IMR-90 (cell line): ENCODE results near the gene SRSF4. TPM values are rescaled to one million over a fixed set of nuclear protein-coding genes. Genes with fewer than 3 reads are reported as not detected.
A peak's percentile ranks its signal among the peaks of the same experiment; 100 is the strongest.

Experiments used
- ATAC-seq: fragments of 200-7000 bp; cut with Tn5 transposase; 2 replicates; pipeline ENCODE4 v1.9.1; 2020; ENCODE audit warnings: low read depth, mild to moderate bottlenecking, moderate library complexity
- BruUV-seq: library from RNA; stranded (reverse); fragments of 400-500 nt; replicated peaks from 2 replicates; lab custom pipeline; 2021; lab: Mats Ljungman, UMichigan
- CTCF ChIA-PET: fragments of 300-600 bp; formaldehyde crosslinking; extraction: SDS; loops from one replicate; lab custom pipeline; 2021; ENCODE audit warnings: antibody characterized with exemption; lab: Yijun Ruan, JAX
- POLR2A ChIA-PET: fragments of 300-600 bp; sonication (Branson Sonifier 250); formaldehyde crosslinking; loops from one replicate; lab custom pipeline; 2022; ENCODE audit warnings: antibody characterized with exemption; ENCODE audit not compliant: unreplicated experiment; lab: Charles Lee
- DNase-seq: peaks from one replicate; pipeline ENCODE4 v3.0.0; 2013
- H2AFZ ChIP-seq: replicated peaks from 2 replicates; pipeline ENCODE3; 2013; ENCODE audit warnings: low read length, mild to moderate bottlenecking; ENCODE audit not compliant: poor library complexity
- H2AK5ac ChIP-seq: 2 replicates; pipeline ENCODE4 v1.6.1; 2013; ENCODE audit warnings: low read depth, low read length, inconsistent platforms
- H2AK9ac ChIP-seq: replicated peaks from 2 replicates; pipeline ENCODE3; 2013; ENCODE audit warnings: mild to moderate bottlenecking, low read depth, low read length, moderate library complexity; ENCODE audit not compliant: poor library complexity
- H2BK120ac ChIP-seq: 2 replicates; pipeline ENCODE4 v1.6.1; 2013; ENCODE audit warnings: low read depth, low read length, inconsistent platforms
- H2BK15ac ChIP-seq: 3 replicates; pipeline ENCODE4 v1.6.1; 2013; ENCODE audit warnings: low read depth, low read length, inconsistent platforms
- H2BK20ac ChIP-seq: 2 replicates; pipeline ENCODE4 v1.6.1; 2013; ENCODE audit warnings: low read depth, mild to moderate bottlenecking, inconsistent platforms, low read length, moderate library complexity
- H2BK5ac ChIP-seq: 2 replicates; pipeline ENCODE4 v1.6.1; 2013; ENCODE audit warnings: mild to moderate bottlenecking, low read depth, low read length, inconsistent platforms; ENCODE audit not compliant: poor library complexity, severe bottlenecking
- H3K14ac ChIP-seq: replicated peaks from 2 replicates; pipeline ENCODE4 v1.6.1; 2013; ENCODE audit warnings: low read depth, low read length, inconsistent platforms
- H3K18ac ChIP-seq: 2 replicates; pipeline ENCODE4 v1.6.1; 2013; ENCODE audit warnings: low read depth, low read length, control low read depth
- H3K23ac ChIP-seq: 2 replicates; pipeline ENCODE4 v1.6.1; 2013; ENCODE audit warnings: low read depth, low read length, inconsistent platforms
- H3K27ac ChIP-seq: 2 replicates; pipeline ENCODE4 v1.5.1; 2013; ENCODE audit warnings: mild to moderate bottlenecking, control low read depth, low read length; ENCODE audit not compliant: insufficient read depth
- H3K27me3 ChIP-seq: 2 replicates; pipeline ENCODE4 v1.6.1; 2013; ENCODE audit warnings: low read length; ENCODE audit not compliant: control insufficient read depth, insufficient read depth
- H3K36me3 ChIP-seq: 2 replicates; pipeline ENCODE4 v1.6.1; 2013; ENCODE audit warnings: low read length, mixed read lengths; ENCODE audit not compliant: control insufficient read depth, insufficient read depth
- H3K4ac ChIP-seq: 2 replicates; pipeline ENCODE4 v1.6.1; 2013; ENCODE audit warnings: low read depth, low read length, inconsistent platforms
- H3K4me1 ChIP-seq: 2 replicates; pipeline ENCODE4 v1.6.1; 2013; ENCODE audit warnings: low read length, mixed read lengths; ENCODE audit not compliant: control insufficient read depth, insufficient read depth
- H3K4me2 ChIP-seq: 2 replicates; pipeline ENCODE4 v1.6.1; 2013; ENCODE audit warnings: low read depth, mild to moderate bottlenecking, control low read depth, low read length, moderate library complexity
- H3K4me3 ChIP-seq: 2 replicates; pipeline ENCODE4 v1.5.1; 2013; ENCODE audit warnings: low read depth, mild to moderate bottlenecking, control low read depth, low read length, moderate library complexity; ENCODE audit not compliant: insufficient read depth
- H3K56ac ChIP-seq: 2 replicates; pipeline ENCODE4 v1.6.1; 2013; ENCODE audit warnings: low read length, inconsistent platforms; ENCODE audit not compliant: insufficient read depth; ENCODE audit errors: extremely low read depth
- H3K79me1 ChIP-seq, 2 experiments: 2 replicates each; pipeline ENCODE4 v1.6.1; 2013; ENCODE audit warnings: low read length in 2 of 2, inconsistent platforms in 1 of 2, low read depth in 1 of 2
- H3K9ac ChIP-seq: 2 replicates; pipeline ENCODE4 v1.6.1; 2013; ENCODE audit warnings: low read depth, low read length, control low read depth
- H3K9me1 ChIP-seq: 2 replicates; pipeline ENCODE4 v1.6.1; 2013; ENCODE audit warnings: low read length, inconsistent platforms; ENCODE audit not compliant: insufficient read depth
- H3K9me3 ChIP-seq: 2 replicates; pipeline ENCODE4 v1.6.1; 2013; ENCODE audit warnings: low read length; ENCODE audit not compliant: control insufficient read depth, insufficient read depth
- H4K20me1 ChIP-seq: 2 replicates; pipeline ENCODE4 v1.6.1; 2013; ENCODE audit warnings: low read length, inconsistent platforms; ENCODE audit not compliant: insufficient read depth
- H4K5ac ChIP-seq: 2 replicates; pipeline ENCODE4 v1.6.1; 2013; ENCODE audit warnings: mild to moderate bottlenecking, low read depth, low read length, control low read depth
- H4K8ac ChIP-seq, 2 experiments: 2 replicates each; pipeline ENCODE4 v1.6.1; 2013; ENCODE audit warnings: low read depth in 2 of 2, low read length in 2 of 2, control low read depth in 1 of 2, inconsistent platforms in 1 of 2
- H4K91ac ChIP-seq: 2 replicates; pipeline ENCODE4 v1.6.1; 2013; ENCODE audit warnings: low read depth, low read length, inconsistent platforms; ENCODE audit not compliant: insufficient read depth
- USF2 ChIP-seq: fragments of 150-350 bp; IDR thresholded peaks from 2 replicates; pipeline ENCODE4 v1.6.1; 2017; ENCODE audit warnings: mild to moderate bottlenecking, antibody characterized with exemption, low read length, low read depth
- WGBS, 2 experiments: methylation state at CpG; one replicate each; pipeline versions ENCODE4 v1.1.5 to v1.1.7; 2013; ENCODE audit warnings: missing lambda C conversion rate in 2 of 2; ENCODE audit not compliant: insufficient read length in 1 of 2; ENCODE audit errors: extremely low coverage in 2 of 2; 5-methylcytosine and 5-hydroxymethylcytosine counted together
- dilution Hi-C: fragments of 300-500 bp; cut with HindIII; formaldehyde crosslinking; loops from one replicate; pipeline ENCODE4 v1.14.3; 2018; ENCODE audit warnings: low sequenced_read_pairs; ENCODE audit not compliant: unreplicated experiment
- in situ Hi-C: fragments of 300-500 bp; cut with MboI; formaldehyde crosslinking; loops from 3 replicates; pipeline ENCODE4 v1.14.3; 2019; ENCODE audit warnings: low sequenced_read_pairs, inconsistent platforms, mixed read lengths
- intact Hi-C: fragments of 100-400 bp; cut with micrococcal nuclease; formaldehyde crosslinking; loops from 2 replicates; pipeline ENCODE4 v1.10.0; 2022
- polyA plus RNA-seq, 3 experiments: library from polyadenylated mRNA; depleted of rRNA; stranded (reverse); fragments of >200 nt; gene quantifications; 2 replicates each; pipeline ENCODE4 v1.2.3, GENCODE V29; 2012; ENCODE audit warnings: low replicate concordance in 1 of 3
- total RNA-seq: library from RNA; depleted of rRNA; stranded (reverse); fragments of >200 nt; gene quantifications from 2 replicates; pipeline ENCODE4 v1.2.3, GENCODE V29; 2012

The SRSF4 gene
- total and polyA plus RNA-seq, 2 of the 4 experiments (the other 2 are of a cell fraction): 20.8 to 48.5 TPM

- no peak overlapping the region for H3K18ac ChIP-seq
- peaks cover 11% of the 10 kb centered on the region for H3K4me1 ChIP-seq
- WGBS, 2 experiments: no CpG with 5 or more reads among the region's 6 CpGs
- DNase-seq (no peak), ATAC-seq (no peak)
- H3K27me3 ChIP-seq: no peaks in the 10 kb centered on the region
- peaks cover 0 to 3% of the 10 kb centered on the region in 2 experiments; a peak in 1 of 4 replicates for H3K79me1 ChIP-seq
- H2AK9ac ChIP-seq: peak overlapping the region; percentile 72
- H3K4me3 ChIP-seq: no peak overlapping the region
- peak overlapping the region; percentile 21; the same call in 1 of the 2 replicates for H4K91ac ChIP-seq
- peak overlapping the region; percentile 69 for H2AFZ ChIP-seq
- peak overlapping the region; percentile 15; the same call in 1 of the 2 replicates for H3K23ac ChIP-seq
- CTCF ChIA-PET: no interaction called here
- in situ Hi-C loops (no loop called here), intact Hi-C loops (loop anchor here (2.0 kb wide), 1 partner anchor 21 kb away; no protein-coding TSS in a partner anchor), dilution Hi-C loops (no loop called here)
- H2BK120ac ChIP-seq: no peak overlapping the region
- H2BK5ac ChIP-seq: no peak overlapping the region
- BruUV-seq: no TSS peak
- no peak for TF ChIP-seq USF2
- POLR2A ChIA-PET: no interaction called here
- H4K20me1 ChIP-seq: no peaks in the 10 kb centered on the region
- no peak overlapping the region for H2BK15ac ChIP-seq
- no peak overlapping the region for H4K8ac ChIP-seq
- no peak overlapping the region for H3K56ac ChIP-seq
- peak overlapping the region; percentile 34; the same call in 1 of the 2 replicates for H3K4ac ChIP-seq
- H4K5ac ChIP-seq: no peak overlapping the region
- H2AK5ac ChIP-seq: peak overlapping the region; percentile 43
- H3K4me2 ChIP-seq: no peak overlapping the region
- H2BK20ac ChIP-seq: no peak overlapping the region
- no peaks in the 10 kb centered on the region for H3K9me3 ChIP-seq
- H3K14ac ChIP-seq: no peak overlapping the region
- H3K27ac ChIP-seq: no peak overlapping the region
- H3K9me1 ChIP-seq: no peaks in the 10 kb centered on the region
- no peaks in the 10 kb centered on the region for H3K36me3 ChIP-seq
- H3K9ac ChIP-seq: no peak overlapping the region
Measured at GRCh38 chr1:29125788-29126187, 55.9 kb downstream of the SRSF4 start.
